HepG2 (cell line): ENCODE measurements around the gene TPST1. TPM values are rescaled to one million over a fixed set of nuclear protein-coding genes. Genes with fewer than 3 reads are reported as not detected.

Experiments used
- AKAP8 ChIP-seq: sonication (generic); formaldehyde crosslinking; IDR thresholded peaks from 2 replicates; pipeline ENCODE4 v1.5.1; 2020; ENCODE audit warnings: mild to moderate bottlenecking, missing genetic modification reagents
- GLI4 ChIP-seq: sonication (generic); formaldehyde crosslinking; IDR thresholded peaks from 2 replicates; pipeline ENCODE4 v1.5.1; 2020; ENCODE audit warnings: missing genetic modification reagents, mild to moderate bottlenecking, moderate library complexity, borderline replicate concordance
- RARA ChIP-seq: IDR thresholded peaks from 2 replicates; pipeline ENCODE4 v1.6.1; 2016; ENCODE audit warnings: missing genetic modification reagents, missing compliant biosample characterization
- SMYD3 ChIP-seq: sonication (generic); formaldehyde crosslinking; IDR thresholded peaks from 2 replicates; pipeline ENCODE4 v1.8.1; 2023; ENCODE audit warnings: mild to moderate bottlenecking, missing genetic modification reagents
- SPEN ChIP-seq: sonication (generic); formaldehyde crosslinking; IDR thresholded peaks from 2 replicates; pipeline ENCODE4 v1.5.1; 2020; ENCODE audit warnings: low read depth, mild to moderate bottlenecking, missing genetic modification reagents
- TCF7 ChIP-seq: sonication (generic); IDR thresholded peaks from 2 replicates; pipeline ENCODE4 v1.6.1; 2016; ENCODE audit warnings: antibody characterized with exemption, low read depth
- ZNF30 ChIP-seq: sonication (generic); formaldehyde crosslinking; IDR thresholded peaks from 2 replicates; pipeline ENCODE4 v1.5.0; 2020; ENCODE audit warnings: mild to moderate bottlenecking, missing genetic modification reagents
- ZNF33B ChIP-seq: sonication (generic); formaldehyde crosslinking; IDR thresholded peaks from 2 replicates; pipeline ENCODE4 v1.5.1; 2020; ENCODE audit warnings: mild to moderate bottlenecking, missing genetic modification reagents
- ZNF564 ChIP-seq: sonication (generic); formaldehyde crosslinking; IDR thresholded peaks from 2 replicates; pipeline ENCODE4 v1.8.1; 2023; ENCODE audit warnings: mild to moderate bottlenecking, missing genetic modification reagents
- ZNF761 ChIP-seq: sonication (generic); formaldehyde crosslinking; conservative IDR thresholded peaks from 2 replicates; pipeline ENCODE4 v1.4.0; 2020; ENCODE audit warnings: mild to moderate bottlenecking, missing genetic modification reagents
- polyA plus RNA-seq, 8 experiments: library from polyadenylated mRNA; depleted of rRNA in 3 of 8; stranded (reverse) in 7 of 8; unstranded in 1 of 8; fragments of >200 nt; fragmentation: Illumina TruSeq in 4 of 8; extraction: Trizol in 4 of 8; gene quantifications; 2 replicates each; pipeline versions ENCODE4 v1.2.1 to v1.2.3, GENCODE V29; 2011 to 2016; ENCODE audit warnings: low read depth in 4 of 8, missing spikeins in 1 of 8, mixed read lengths in 1 of 8; ENCODE audit not compliant: insufficient read depth in 1 of 8
- total RNA-seq, 5 experiments: library from RNA; depleted of rRNA; stranded (reverse); fragments of >200 nt; fragmentation: Illumina TruSeq; extraction: Trizol; gene quantifications; 2 replicates each; pipeline ENCODE4 v1.2.3, GENCODE V29; 2016; ENCODE audit warnings: low read depth in 1 of 5
- TF ChIP-seq, protein P1 (sequence below), 2 experiments: sonication (generic) in 1 of 2; formaldehyde crosslinking in 1 of 2; IDR thresholded peaks; 2 replicates each; pipeline versions ENCODE4 v1.4.0 to v1.6.1; 2018 to 2020; ENCODE audit warnings: missing genetic modification reagents in 2 of 2, borderline replicate concordance in 1 of 2, low read depth in 1 of 2, mild to moderate bottlenecking in 1 of 2, missing biosample characterization in 1 of 2
- TF ChIP-seq, protein P2 (sequence below): sonication (generic); formaldehyde crosslinking; IDR thresholded peaks from 2 replicates; pipeline ENCODE4 v1.8.0; 2022; ENCODE audit warnings: mild to moderate bottlenecking, missing genetic modification reagents
- TF ChIP-seq, protein P3 (sequence below), 2 experiments: IDR thresholded peaks; 2 replicates each; pipeline ENCODE4 v1.6.1; 2011 to 2012; ENCODE audit warnings: low read length in 2 of 2, borderline replicate concordance in 1 of 2, low read depth in 1 of 2, mild to moderate bottlenecking in 1 of 2, moderate library complexity in 1 of 2
- TF ChIP-seq, protein P4 (sequence below): sonication (generic); formaldehyde crosslinking; IDR thresholded peaks from 2 replicates; pipeline ENCODE4 v1.4.0; 2020; ENCODE audit warnings: missing genetic modification reagents, low read depth, mild to moderate bottlenecking, borderline replicate concordance

Gene TPST1
- total and polyA plus RNA-seq, 2 of the 13 experiments (the other 11 are each of a cell fraction or from before 2014, with no cell fraction given) = 24.3 to 34.1 TPM

DNA sequence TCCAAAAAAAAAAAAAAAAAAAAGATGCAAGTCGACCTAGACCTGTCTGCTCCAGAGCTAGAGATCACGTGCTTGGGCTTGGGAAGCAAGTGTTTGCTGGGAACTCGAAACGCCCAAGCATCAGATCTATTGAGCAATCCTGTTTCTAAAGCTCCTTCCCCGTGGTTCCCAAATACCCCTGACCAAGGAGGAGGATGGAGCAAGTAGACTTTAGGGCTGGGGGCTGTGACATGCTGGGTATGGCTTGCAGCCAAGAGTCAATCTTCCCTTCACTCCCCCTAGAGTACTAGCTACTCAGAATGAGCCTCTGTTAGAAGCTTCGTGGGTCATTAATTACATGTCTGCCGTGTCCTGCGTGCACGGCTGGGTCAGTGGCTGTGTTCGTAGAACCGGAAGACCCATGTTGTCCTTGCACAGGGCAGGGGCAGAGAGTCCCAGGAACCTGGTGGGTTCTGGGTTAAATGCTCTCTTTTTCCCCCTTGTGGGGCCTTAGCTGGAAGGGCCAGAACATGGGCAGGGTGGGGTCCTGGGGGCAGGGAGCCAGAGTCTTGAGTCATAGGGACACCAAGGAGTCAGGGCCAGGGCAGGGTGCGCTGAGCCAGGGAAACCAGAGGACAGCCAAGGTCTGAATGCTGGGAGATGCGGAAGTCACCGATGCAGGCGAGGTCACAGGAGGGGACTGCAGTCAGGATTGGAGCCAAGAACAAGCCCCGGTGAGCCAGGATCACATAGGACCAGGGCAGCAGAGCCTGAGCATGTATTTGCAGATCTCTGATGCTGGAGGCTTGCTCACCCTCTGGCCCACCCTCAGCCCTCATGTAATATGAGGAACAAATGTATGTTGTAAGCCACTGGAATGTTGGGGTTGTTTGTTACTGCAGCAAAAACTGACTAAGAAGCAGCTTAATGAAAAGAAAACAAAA lies 34.6 kb upstream of the TPST1 start (continued):
- TF ChIP-seq, protein P1, sequence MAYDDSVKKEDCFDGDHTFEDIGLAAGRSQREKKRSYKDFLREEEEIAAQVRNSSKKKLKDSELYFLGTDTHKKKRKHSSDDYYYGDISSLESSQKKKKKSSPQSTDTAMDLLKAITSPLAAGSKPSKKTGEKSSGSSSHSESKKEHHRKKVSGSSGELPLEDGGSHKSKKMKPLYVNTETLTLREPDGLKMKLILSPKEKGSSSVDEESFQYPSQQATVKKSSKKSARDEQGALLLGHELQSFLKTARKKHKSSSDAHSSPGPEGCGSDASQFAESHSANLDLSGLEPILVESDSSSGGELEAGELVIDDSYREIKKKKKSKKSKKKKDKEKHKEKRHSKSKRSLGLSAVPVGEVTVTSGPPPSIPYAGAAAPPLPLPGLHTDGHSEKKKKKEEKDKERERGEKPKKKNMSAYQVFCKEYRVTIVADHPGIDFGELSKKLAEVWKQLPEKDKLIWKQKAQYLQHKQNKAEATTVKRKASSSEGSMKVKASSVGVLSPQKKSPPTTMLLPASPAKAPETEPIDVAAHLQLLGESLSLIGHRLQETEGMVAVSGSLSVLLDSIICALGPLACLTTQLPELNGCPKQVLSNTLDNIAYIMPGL (CRISPR knock-in tag; IDR thresholded peaks at IDR 0.05; ENCODE audit: borderline replicate concordance in 1 of 2, low read depth in 1 of 2) = 0 out of 4 replicates have a peak, but pooled peaks of 1 of the 2 experiments have one; percentile 7
- TF ChIP-seq ZNF30 (CRISPR knock-in tag) = no peak
- TF ChIP-seq AKAP8 (CRISPR knock-in tag) = no peak
- no peak for TF ChIP-seq ZNF564 (CRISPR knock-in tag)
- TF ChIP-seq SPEN (CRISPR knock-in tag) = peak; percentile 36; the same call in 1 of the 2 replicates
- no peak for TF ChIP-seq TCF7
- peak; percentile 73 for TF ChIP-seq RARA (CRISPR knock-in tag)
- TF ChIP-seq, protein P2, sequence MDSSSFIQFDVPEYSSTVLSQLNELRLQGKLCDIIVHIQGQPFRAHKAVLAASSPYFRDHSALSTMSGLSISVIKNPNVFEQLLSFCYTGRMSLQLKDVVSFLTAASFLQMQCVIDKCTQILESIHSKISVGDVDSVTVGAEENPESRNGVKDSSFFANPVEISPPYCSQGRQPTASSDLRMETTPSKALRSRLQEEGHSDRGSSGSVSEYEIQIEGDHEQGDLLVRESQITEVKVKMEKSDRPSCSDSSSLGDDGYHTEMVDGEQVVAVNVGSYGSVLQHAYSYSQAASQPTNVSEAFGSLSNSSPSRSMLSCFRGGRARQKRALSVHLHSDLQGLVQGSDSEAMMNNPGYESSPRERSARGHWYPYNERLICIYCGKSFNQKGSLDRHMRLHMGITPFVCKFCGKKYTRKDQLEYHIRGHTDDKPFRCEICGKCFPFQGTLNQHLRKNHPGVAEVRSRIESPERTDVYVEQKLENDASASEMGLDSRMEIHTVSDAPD (CRISPR knock-in tag) = 0 out of 2 replicates have a peak, but pooled peaks have one; percentile 23
- TF ChIP-seq, protein P3, sequence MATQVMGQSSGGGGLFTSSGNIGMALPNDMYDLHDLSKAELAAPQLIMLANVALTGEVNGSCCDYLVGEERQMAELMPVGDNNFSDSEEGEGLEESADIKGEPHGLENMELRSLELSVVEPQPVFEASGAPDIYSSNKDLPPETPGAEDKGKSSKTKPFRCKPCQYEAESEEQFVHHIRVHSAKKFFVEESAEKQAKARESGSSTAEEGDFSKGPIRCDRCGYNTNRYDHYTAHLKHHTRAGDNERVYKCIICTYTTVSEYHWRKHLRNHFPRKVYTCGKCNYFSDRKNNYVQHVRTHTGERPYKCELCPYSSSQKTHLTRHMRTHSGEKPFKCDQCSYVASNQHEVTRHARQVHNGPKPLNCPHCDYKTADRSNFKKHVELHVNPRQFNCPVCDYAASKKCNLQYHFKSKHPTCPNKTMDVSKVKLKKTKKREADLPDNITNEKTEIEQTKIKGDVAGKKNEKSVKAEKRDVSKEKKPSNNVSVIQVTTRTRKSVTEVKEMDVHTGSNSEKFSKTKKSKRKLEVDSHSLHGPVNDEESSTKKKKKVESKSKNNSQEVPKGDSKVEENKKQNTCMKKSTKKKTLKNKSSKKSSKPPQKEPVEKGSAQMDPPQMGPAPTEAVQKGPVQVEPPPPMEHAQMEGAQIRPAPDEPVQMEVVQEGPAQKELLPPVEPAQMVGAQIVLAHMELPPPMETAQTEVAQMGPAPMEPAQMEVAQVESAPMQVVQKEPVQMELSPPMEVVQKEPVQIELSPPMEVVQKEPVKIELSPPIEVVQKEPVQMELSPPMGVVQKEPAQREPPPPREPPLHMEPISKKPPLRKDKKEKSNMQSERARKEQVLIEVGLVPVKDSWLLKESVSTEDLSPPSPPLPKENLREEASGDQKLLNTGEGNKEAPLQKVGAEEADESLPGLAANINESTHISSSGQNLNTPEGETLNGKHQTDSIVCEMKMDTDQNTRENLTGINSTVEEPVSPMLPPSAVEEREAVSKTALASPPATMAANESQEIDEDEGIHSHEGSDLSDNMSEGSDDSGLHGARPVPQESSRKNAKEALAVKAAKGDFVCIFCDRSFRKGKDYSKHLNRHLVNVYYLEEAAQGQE (IDR thresholded peaks at IDR 0.05; ENCODE audit: borderline replicate concordance in 1 of 2, low read depth in 1 of 2, low read length in 2 of 2) = no peak
- TF ChIP-seq GLI4 (CRISPR knock-in tag) = no peak
- TF ChIP-seq, protein P4, sequence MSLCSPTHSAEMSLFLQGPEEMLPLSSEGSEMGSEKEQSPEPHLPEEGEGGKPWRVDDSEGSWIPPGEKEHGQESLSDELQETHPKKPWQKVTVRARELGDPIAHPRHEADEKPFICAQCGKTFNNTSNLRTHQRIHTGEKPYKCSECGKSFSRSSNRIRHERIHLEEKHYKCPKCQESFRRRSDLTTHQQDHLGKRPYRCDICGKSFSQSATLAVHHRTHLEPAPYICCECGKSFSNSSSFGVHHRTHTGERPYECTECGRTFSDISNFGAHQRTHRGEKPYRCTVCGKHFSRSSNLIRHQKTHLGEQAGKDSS (CRISPR knock-in tag) = no peak; the same call in 1 of the 2 replicates
- TF ChIP-seq ZNF761 = 0 out of 2 replicates have a peak, but pooled peaks have one; percentile 41
- no peak for TF ChIP-seq SMYD3 (CRISPR knock-in tag)
- no peak for TF ChIP-seq ZNF33B (CRISPR knock-in tag)
